Subcutaneous abdominal adipose tissue (tissue), 5 donors: Measurements from ENCODE around the gene OBP2B.
A peak's percentile ranks its signal among the peaks of the same experiment; 100 is the strongest.
"Not testable (repeated sequence)": the region's sequence is repeated elsewhere in the genome, so short reads cannot be mapped to it uniquely, and the experiment has no call there.

Experiments used
- H3K27ac ChIP-seq: one replicate; pipeline ENCODE4 v1.7.0; 2013; ENCODE audit warnings: low read depth, mild to moderate bottlenecking, inconsistent platforms, low read length, moderate library complexity
- H3K27me3 ChIP-seq, 5 donors: one replicate each; pipeline ENCODE4 v1.7.0; 2013; ENCODE audit warnings: low read length in 5 of 5, inconsistent platforms in 1 of 5; ENCODE audit not compliant: control insufficient read depth in 5 of 5, insufficient read depth in 4 of 5
- H3K36me3 ChIP-seq, 5 donors: one replicate each; pipeline ENCODE4 v1.7.0; 2013; ENCODE audit warnings: low read length in 5 of 5; ENCODE audit not compliant: control insufficient read depth in 5 of 5, insufficient read depth in 5 of 5
- H3K4me1 ChIP-seq, 5 donors: one replicate each; pipeline ENCODE4 v1.7.0; 2013; ENCODE audit warnings: low read length in 5 of 5, mild to moderate bottlenecking in 3 of 5, moderate library complexity in 1 of 5; ENCODE audit not compliant: control insufficient read depth in 5 of 5, insufficient read depth in 5 of 5
- H3K4me3 ChIP-seq, 5 donors: one replicate each; pipeline ENCODE4 v1.7.0; 2013; ENCODE audit warnings: low read length in 5 of 5, low read depth in 1 of 5
- H3K9ac ChIP-seq, 5 donors: one replicate each; pipeline ENCODE4 v1.7.0; 2013; ENCODE audit warnings: low read length in 5 of 5, mild to moderate bottlenecking in 4 of 5, moderate library complexity in 3 of 5
- H3K9me3 ChIP-seq, 5 donors: one replicate each; pipeline ENCODE4 v1.7.0; 2013; ENCODE audit warnings: low read length in 5 of 5; ENCODE audit not compliant: control insufficient read depth in 5 of 5
- donor health status: healthy.
- donor health status: healthy.
- donor health status: healthy.
- donor health status: healthy.
- donor health status: healthy.

Gene OBP2B

GRCh38 chr9:133208880-133209300 is at the start of gene OBP2B:
TSS of gene OBP2B (minus strand) at chr9:133209250. CDS start at chr9:133209199, 51 bp downstream.
- Histone ChIP-seq H3K27me3 (peaks cover 6 to 21% (median 18%) of the 10 kb centered on the region in 5 donors), H3K9me3 (peaks cover 2 to 11% (median 7%) of the 10 kb centered on the region in 5 donors)
- not testable (repeated sequence) for H3K27ac ChIP-seq, H3K4me1 ChIP-seq, H3K4me3 ChIP-seq, H3K9ac ChIP-seq, H3K36me3 ChIP-seq

GRCh38 chr9:133258061-133259015 is 49.3 kb upstream of the OBP2B start:
- H3K9ac ChIP-seq: no peak overlapping the region
- H3K4me3 ChIP-seq: no peak overlapping the region
- H3K27ac ChIP-seq: no peak overlapping the region
- no peaks in the 10 kb centered on the region for H3K9me3 ChIP-seq
- peaks cover 0 to 18% (median 13%) of the 10 kb centered on the region in 5 donors for H3K4me1 ChIP-seq
- H3K36me3 ChIP-seq: peaks cover 0 to 3% (median 0%) of the 10 kb centered on the region in 5 donors
- H3K27me3 ChIP-seq: peaks cover 0 to 20% (median 6%) of the 10 kb centered on the region in 5 donors

GRCh38 chr9:133257465-133257956 is 48.5 kb upstream of the OBP2B start:
- peaks cover 0 to 18% (median 6%) of the 10 kb centered on the region in 5 donors for H3K27me3 ChIP-seq
- peaks cover 0 to 24% (median 13%) of the 10 kb centered on the region in 5 donors for H3K4me1 ChIP-seq
- no peak overlapping the region for H3K4me3 ChIP-seq
- no peaks in the 10 kb centered on the region for H3K9me3 ChIP-seq
- H3K9ac ChIP-seq: no peak overlapping the region
- H3K27ac ChIP-seq: no peak overlapping the region
- H3K36me3 ChIP-seq: peaks cover 0 to 3% (median 0%) of the 10 kb centered on the region in 5 donors

- Histone ChIP-seq H3K27me3 (peaks cover 0 to 12% (median 7%) of the 10 kb centered on the region in 5 donors), H3K9me3 (no peaks in the 10 kb centered on the region), H3K36me3 (peaks cover 0 to 3% (median 0%) of the 10 kb centered on the region in 5 donors)
Measured at GRCh38 chr9:133256686-133257091, 47.6 kb upstream of the OBP2B start.

GRCh38 chr9:133256136-133256461 is 47.0 kb upstream of the OBP2B start:
- Histone ChIP-seq H3K27me3 (peaks cover 0 to 10% (median 6%) of the 10 kb centered on the region in 5 donors), H3K27ac (no peak overlapping the region), H3K4me1 (peaks cover 0 to 34% (median 13%) of the 10 kb centered on the region in 5 donors), H3K9me3 (no peaks in the 10 kb centered on the region), H3K36me3 (peaks cover 0 to 3% (median 0%) of the 10 kb centered on the region in 5 donors), H3K9ac (no peak overlapping the region), H3K4me3 (no peak overlapping the region)

More at GRCh38 chr9:133256686-133257091, 47.6 kb upstream of the OBP2B start:
- Histone ChIP-seq H3K4me3 (no peak overlapping the region), H3K9ac (no peak overlapping the region), H3K4me1 (peaks cover 0 to 32% (median 13%) of the 10 kb centered on the region in 5 donors), H3K27ac (no peak overlapping the region)

GRCh38 chr9:133255371-133256135 is 46.5 kb upstream of the OBP2B start:
- Histone ChIP-seq H3K27me3 (peaks cover 0 to 10% (median 4%) of the 10 kb centered on the region in 5 donors), H3K9ac (no peak overlapping the region), H3K4me3 (no peak overlapping the region), H3K27ac (no peak overlapping the region), H3K4me1 (peaks cover 0 to 34% (median 13%) of the 10 kb centered on the region in 5 donors), H3K36me3 (peaks cover 0 to 3% (median 0%) of the 10 kb centered on the region in 5 donors), H3K9me3 (no peaks in the 10 kb centered on the region)

GRCh38 chr9:133254471-133254870 is 45.4 kb upstream of the OBP2B start:
- Histone ChIP-seq H3K9ac (no peak overlapping the region), H3K4me1 (peaks cover 0 to 34% (median 13%) of the 10 kb centered on the region in 5 donors), H3K36me3 (no peaks in the 10 kb centered on the region), H3K9me3 (no peaks in the 10 kb centered on the region), H3K27ac (no peak overlapping the region), H3K4me3 (no peak overlapping the region), H3K27me3 (peaks cover 0 to 10% (median 4%) of the 10 kb centered on the region in 5 donors)

GRCh38 chr9:133253268-133253667 is 44.2 kb upstream of the OBP2B start:
- no peak overlapping the region for H3K9ac ChIP-seq
- no peak overlapping the region for H3K4me3 ChIP-seq
- no peaks in the 10 kb centered on the region for H3K36me3 ChIP-seq
- peaks cover 0 to 12% (median 4%) of the 10 kb centered on the region in 5 donors for H3K27me3 ChIP-seq
- no peaks in the 10 kb centered on the region for H3K9me3 ChIP-seq
- H3K27ac ChIP-seq: no peak overlapping the region
- peaks cover 0 to 34% (median 13%) of the 10 kb centered on the region in 5 donors for H3K4me1 ChIP-seq

GRCh38 chr9:133252301-133253020 is 43.4 kb upstream of the OBP2B start:
- Histone ChIP-seq H3K27me3 (peaks cover 0 to 12% (median 4%) of the 10 kb centered on the region in 5 donors), H3K9ac (peak overlapping the region in 1 of 5 donors; percentile 38)

More at GRCh38 chr9:133252301-133253020, 43.4 kb upstream of the OBP2B start:
- Histone ChIP-seq H3K9me3 (no peaks in the 10 kb centered on the region), H3K4me1 (peaks cover 0 to 28% (median 10%) of the 10 kb centered on the region in 5 donors), H3K27ac (no peak overlapping the region), H3K4me3 (peak overlapping the region in 2 of 5 donors; percentile 5 to 6), H3K36me3 (no peaks in the 10 kb centered on the region)
